ENCODE measurements around the gene NOS2.
"Not testable (repeated sequence)": the region's sequence is repeated elsewhere in the genome, so short reads cannot be mapped to it uniquely, and the experiment has no call there.

The NOS2 gene

GRCh38 chr17:27836651-27837050, 36.3 kb upstream of the NOS2 start:
- no peak overlapping the region for H3K4me3 ChIP-seq (ENCODE audit: low read depth, low read length)

GRCh38 chr17:27834571-27834970, 34.2 kb upstream of the NOS2 start:
- H3K4me3 ChIP-seq (ENCODE audit: low read depth, low read length): no peak overlapping the region
- H3K27me3 ChIP-seq (ENCODE audit: control insufficient read depth, insufficient read depth, low read length): no peaks in the 10 kb centered on the region
- no peaks in the 10 kb centered on the region for H3K9me3 ChIP-seq (ENCODE audit: control insufficient read depth, insufficient read depth, low read length)
- H3K36me3 ChIP-seq (ENCODE audit: control insufficient read depth, insufficient read depth, low read length): no peaks in the 10 kb centered on the region
- no peak overlapping the region for H3K9ac ChIP-seq (ENCODE audit: low read depth, low read length)
- no peaks in the 10 kb centered on the region for H3K4me1 ChIP-seq (ENCODE audit: control insufficient read depth, insufficient read depth, low read length)

More at GRCh38 chr17:27836651-27837050, 36.3 kb upstream of the NOS2 start:
- Histone ChIP-seq H3K9ac (ENCODE audit: low read depth, low read length) (no peak overlapping the region), H3K27me3 (ENCODE audit: control insufficient read depth, insufficient read depth, low read length) (no peaks in the 10 kb centered on the region), H3K4me1 (ENCODE audit: control insufficient read depth, insufficient read depth, low read length) (no peaks in the 10 kb centered on the region), H3K9me3 (ENCODE audit: control insufficient read depth, insufficient read depth, low read length) (no peaks in the 10 kb centered on the region), H3K36me3 (ENCODE audit: control insufficient read depth, insufficient read depth, low read length) (no peaks in the 10 kb centered on the region)

GRCh38 chr17:27832831-27833230, 32.5 kb upstream of the NOS2 start:
- no peaks in the 10 kb centered on the region for H3K9me3 ChIP-seq (ENCODE audit: control insufficient read depth, insufficient read depth, low read length)

GRCh38 chr17:27829888-27830287, 29.6 kb upstream of the NOS2 start:
- not testable (repeated sequence) for H3K36me3 ChIP-seq (ENCODE audit: control insufficient read depth, insufficient read depth, low read length); H3K9me3 ChIP-seq (ENCODE audit: control insufficient read depth, insufficient read depth, low read length); H3K9ac ChIP-seq (ENCODE audit: low read depth, low read length); H3K27me3 ChIP-seq (ENCODE audit: control insufficient read depth, insufficient read depth, low read length); H3K4me1 ChIP-seq (ENCODE audit: control insufficient read depth, insufficient read depth, low read length); H3K4me3 ChIP-seq (ENCODE audit: low read depth, low read length)

More at GRCh38 chr17:27832831-27833230, 32.5 kb upstream of the NOS2 start:
- no peaks in the 10 kb centered on the region for H3K36me3 ChIP-seq (ENCODE audit: control insufficient read depth, insufficient read depth, low read length)
- no peak overlapping the region for H3K9ac ChIP-seq (ENCODE audit: low read depth, low read length)
- H3K4me1 ChIP-seq (ENCODE audit: control insufficient read depth, insufficient read depth, low read length): no peaks in the 10 kb centered on the region
- H3K4me3 ChIP-seq (ENCODE audit: low read depth, low read length): no peak overlapping the region
- H3K27me3 ChIP-seq (ENCODE audit: control insufficient read depth, insufficient read depth, low read length): no peaks in the 10 kb centered on the region

- H3K9me3 ChIP-seq (ENCODE audit: control insufficient read depth, insufficient read depth, low read length); H3K9ac ChIP-seq (ENCODE audit: low read depth, low read length); H3K36me3 ChIP-seq (ENCODE audit: control insufficient read depth, insufficient read depth, low read length); H3K4me3 ChIP-seq (ENCODE audit: low read depth, low read length); H3K4me1 ChIP-seq (ENCODE audit: control insufficient read depth, insufficient read depth, low read length); H3K27me3 ChIP-seq (ENCODE audit: control insufficient read depth, insufficient read depth, low read length): not testable (repeated sequence)
Observed at GRCh38 chr17:27829143-27829711, 28.9 kb upstream of the NOS2 start.

- H3K4me3 ChIP-seq (ENCODE audit: low read depth, low read length): no peak overlapping the region
- H3K27me3 ChIP-seq (ENCODE audit: control insufficient read depth, insufficient read depth, low read length): no peaks in the 10 kb centered on the region
- no peak overlapping the region for H3K9ac ChIP-seq (ENCODE audit: low read depth, low read length)
- H3K36me3 ChIP-seq (ENCODE audit: control insufficient read depth, insufficient read depth, low read length): peaks cover 3% of the 10 kb centered on the region
- H3K9me3 ChIP-seq (ENCODE audit: control insufficient read depth, insufficient read depth, low read length): no peaks in the 10 kb centered on the region
- H3K4me1 ChIP-seq (ENCODE audit: control insufficient read depth, insufficient read depth, low read length): no peaks in the 10 kb centered on the region
Observed at GRCh38 chr17:27825459-27825858, 25.1 kb upstream of the NOS2 start.

- H3K4me3 ChIP-seq (ENCODE audit: low read depth, low read length): no peak overlapping the region
- H3K36me3 ChIP-seq (ENCODE audit: control insufficient read depth, insufficient read depth, low read length): peaks cover 3% of the 10 kb centered on the region
- no peaks in the 10 kb centered on the region for H3K4me1 ChIP-seq (ENCODE audit: control insufficient read depth, insufficient read depth, low read length)
Observed at GRCh38 chr17:27824745-27825144, 24.4 kb upstream of the NOS2 start.

GRCh38 chr17:27824176-27824715, 23.9 kb upstream of the NOS2 start:
- H3K36me3 ChIP-seq (ENCODE audit: control insufficient read depth, insufficient read depth, low read length): peaks cover 3% of the 10 kb centered on the region
- no peaks in the 10 kb centered on the region for H3K4me1 ChIP-seq (ENCODE audit: control insufficient read depth, insufficient read depth, low read length)
- H3K9me3 ChIP-seq (ENCODE audit: control insufficient read depth, insufficient read depth, low read length): no peaks in the 10 kb centered on the region
- H3K4me3 ChIP-seq (ENCODE audit: low read depth, low read length): no peak overlapping the region
- H3K27me3 ChIP-seq (ENCODE audit: control insufficient read depth, insufficient read depth, low read length): no peaks in the 10 kb centered on the region
- no peak overlapping the region for H3K9ac ChIP-seq (ENCODE audit: low read depth, low read length)

More at GRCh38 chr17:27824745-27825144, 24.4 kb upstream of the NOS2 start:
- Histone ChIP-seq H3K27me3 (ENCODE audit: control insufficient read depth, insufficient read depth, low read length) (no peaks in the 10 kb centered on the region), H3K9me3 (ENCODE audit: control insufficient read depth, insufficient read depth, low read length) (no peaks in the 10 kb centered on the region), H3K9ac (ENCODE audit: low read depth, low read length) (no peak overlapping the region)

GRCh38 chr17:27822108-27822507, 21.8 kb upstream of the NOS2 start:
- H3K27me3 ChIP-seq (ENCODE audit: control insufficient read depth, insufficient read depth, low read length); H3K9ac ChIP-seq (ENCODE audit: low read depth, low read length); H3K4me3 ChIP-seq (ENCODE audit: low read depth, low read length); H3K9me3 ChIP-seq (ENCODE audit: control insufficient read depth, insufficient read depth, low read length); H3K4me1 ChIP-seq (ENCODE audit: control insufficient read depth, insufficient read depth, low read length); H3K36me3 ChIP-seq (ENCODE audit: control insufficient read depth, insufficient read depth, low read length): not testable (repeated sequence)

- H3K4me3 ChIP-seq (ENCODE audit: low read depth, low read length): no peak overlapping the region
- H3K4me1 ChIP-seq (ENCODE audit: control insufficient read depth, insufficient read depth, low read length): no peaks in the 10 kb centered on the region
- peaks cover 3% of the 10 kb centered on the region for H3K36me3 ChIP-seq (ENCODE audit: control insufficient read depth, insufficient read depth, low read length)
- H3K9me3 ChIP-seq (ENCODE audit: control insufficient read depth, insufficient read depth, low read length): no peaks in the 10 kb centered on the region
- no peaks in the 10 kb centered on the region for H3K27me3 ChIP-seq (ENCODE audit: control insufficient read depth, insufficient read depth, low read length)
- H3K9ac ChIP-seq (ENCODE audit: low read depth, low read length): no peak overlapping the region
Observed at GRCh38 chr17:27821318-27821717, 21.0 kb upstream of the NOS2 start.

- H3K4me3 ChIP-seq (ENCODE audit: low read depth, low read length): no peak overlapping the region
- H3K36me3 ChIP-seq (ENCODE audit: control insufficient read depth, insufficient read depth, low read length): peaks cover 3% of the 10 kb centered on the region
- H3K9me3 ChIP-seq (ENCODE audit: control insufficient read depth, insufficient read depth, low read length): no peaks in the 10 kb centered on the region
- H3K27me3 ChIP-seq (ENCODE audit: control insufficient read depth, insufficient read depth, low read length): no peaks in the 10 kb centered on the region
- no peak overlapping the region for H3K9ac ChIP-seq (ENCODE audit: low read depth, low read length)
- H3K4me1 ChIP-seq (ENCODE audit: control insufficient read depth, insufficient read depth, low read length): no peaks in the 10 kb centered on the region
Observed at GRCh38 chr17:27819145-27819544, 18.8 kb upstream of the NOS2 start.

GRCh38 chr17:27818401-27819105, 18.2 kb upstream of the NOS2 start:
- Histone ChIP-seq H3K9ac (ENCODE audit: low read depth, low read length) (no peak overlapping the region), H3K4me3 (ENCODE audit: low read depth, low read length) (no peak overlapping the region), H3K36me3 (ENCODE audit: control insufficient read depth, insufficient read depth, low read length) (peaks cover 3% of the 10 kb centered on the region), H3K27me3 (ENCODE audit: control insufficient read depth, insufficient read depth, low read length) (no peaks in the 10 kb centered on the region), H3K9me3 (ENCODE audit: control insufficient read depth, insufficient read depth, low read length) (no peaks in the 10 kb centered on the region), H3K4me1 (ENCODE audit: control insufficient read depth, insufficient read depth, low read length) (no peaks in the 10 kb centered on the region)
